Panc1 (cell line): ENCODE data around the gene ONECUT1. TPM values are rescaled to one million over a fixed set of nuclear protein-coding genes. Genes with fewer than 3 reads are reported as not detected.

Experiments used
- ATAC-seq: fragments of 200-7000 bp; cut with Tn5 transposase; 2 replicates; pipeline ENCODE4 v1.9.1; 2020; ENCODE audit warnings: mild to moderate bottlenecking, moderate library complexity
- BruUV-seq: library from RNA; stranded (reverse); fragments of 400-500 nt; replicated peaks from 2 replicates; lab custom pipeline; 2021; lab: Mats Ljungman, UMichigan
- CTCF ChIA-PET: fragments of 300-600 bp; sonication (Branson Sonifier 250); formaldehyde crosslinking; loops from one replicate; lab custom pipeline; 2022; ENCODE audit warnings: antibody characterized with exemption; lab: Charles Lee
- POLR2A ChIA-PET: fragments of 300-600 bp; sonication (Branson Sonifier 250); formaldehyde crosslinking; loops from one replicate; lab custom pipeline; 2022; ENCODE audit warnings: antibody characterized with exemption; lab: Charles Lee
- DNase-seq: peaks from one replicate; pipeline ENCODE4 v3.0.0-alpha.2; 2010; ENCODE audit warnings: low read depth, low spot score
- H3K27ac ChIP-seq: 2 replicates; pipeline ENCODE4 v1.5.1; 2011; ENCODE audit warnings: mild to moderate bottlenecking, low read length, inconsistent platforms
- H3K27me3 ChIP-seq: fragments of 200-500 bp; sonication (Bioruptor generic); 2 replicates; pipeline ENCODE4 v1.6.0; 2014; ENCODE audit warnings: low read length, inconsistent platforms; ENCODE audit not compliant: control insufficient read depth, insufficient read depth
- H3K36me3 ChIP-seq: fragments of 200-500 bp; sonication (Bioruptor generic); 2 replicates; pipeline ENCODE4 v1.5.1; 2014; ENCODE audit warnings: inconsistent platforms, mild to moderate bottlenecking, low read length, moderate library complexity; ENCODE audit not compliant: control insufficient read depth, insufficient read depth
- H3K4me1 ChIP-seq: 2 replicates; pipeline ENCODE4 v1.5.1; 2011; ENCODE audit warnings: inconsistent platforms, mild to moderate bottlenecking, low read length, moderate library complexity; ENCODE audit not compliant: control insufficient read depth, insufficient read depth
- H3K4me3 ChIP-seq, 2 experiments: 2 replicates each; pipeline ENCODE4 v1.5.1; 2011 to 2012; ENCODE audit warnings: low read depth in 2 of 2, low read length in 2 of 2, mild to moderate bottlenecking in 2 of 2, inconsistent platforms in 1 of 2, moderate library complexity in 1 of 2
- H3K9me3 ChIP-seq: fragments of 200-500 bp; sonication (Bioruptor generic); 2 replicates; pipeline ENCODE4 v1.5.1; 2014; ENCODE audit warnings: low read depth, mild to moderate bottlenecking, inconsistent platforms, low read length, moderate library complexity; ENCODE audit not compliant: control insufficient read depth, insufficient read depth
- CTCF ChIP-seq: fragments of 450-650 bp; IDR thresholded peaks from 2 replicates; pipeline ENCODE4 v1.5.1; 2017; ENCODE audit warnings: mild to moderate bottlenecking
- POLR2AphosphoS5 ChIP-seq: IDR thresholded peaks from 2 replicates; pipeline ENCODE4 v1.6.1; 2012; ENCODE audit warnings: mild to moderate bottlenecking, low read depth, low read length, moderate library complexity
- REST ChIP-seq, 2 experiments: IDR thresholded peaks; 2 replicates each; pipeline ENCODE4 v1.6.1; 2011 to 2012; ENCODE audit warnings: low read depth in 2 of 2, control low read depth in 1 of 2, low read length in 1 of 2, mild to moderate bottlenecking in 1 of 2, moderate library complexity in 1 of 2; ENCODE audit not compliant: insufficient read depth in 1 of 2
- SIN3A ChIP-seq: IDR thresholded peaks from 2 replicates; pipeline ENCODE4 v1.6.1; 2012; ENCODE audit warnings: low read depth, mild to moderate bottlenecking, low read length, moderate library complexity, borderline replicate concordance; ENCODE audit not compliant: insufficient read depth
- TCF7L2 ChIP-seq: IDR thresholded peaks from 2 replicates; pipeline ENCODE4 v1.6.1; 2011; ENCODE audit warnings: mild to moderate bottlenecking, low read depth, low read length, inconsistent platforms
- in situ Hi-C: cut with HindIII; loops from 2 replicates; pipeline ENCODE4 v1.10.0; 2016; ENCODE audit warnings: low sequenced_read_pairs, low pct_unique_long_range_greater_than_20kb
- intact Hi-C: fragments of 100-400 bp; cut with micrococcal nuclease; formaldehyde crosslinking; loops from one replicate; pipeline ENCODE4 v1.10.0; 2022; ENCODE audit not compliant: unreplicated experiment
- total RNA-seq: library from RNA; stranded (reverse); gene quantifications from one replicate; pipeline ENCODE4 v1.2.1, GENCODE V29; 2021; ENCODE audit not compliant: unreplicated experiment

The ONECUT1 gene
- total RNA-seq, 1 experiment from 2014 or later: 0.18 TPM

- Histone ChIP-seq H3K27ac (no peak overlapping the region), H3K9me3 (no peaks in the 10 kb centered on the region), H3K27me3 (no peaks in the 10 kb centered on the region), H3K4me3 (no peak overlapping the region), H3K36me3 (no peaks in the 10 kb centered on the region), H3K4me1 (no peaks in the 10 kb centered on the region)
- intact Hi-C loops (loop anchor here (5.0 kb wide), 1 partner anchor 406 kb away; no protein-coding TSS in a partner anchor), in situ Hi-C loops (no loop called here)
- POLR2A ChIA-PET: no interaction called here
- BruUV-seq: no TSS peak
- DNase-seq: no peak
- TF ChIP-seq CTCF: no peak
- ATAC-seq: no peak
- CTCF ChIA-PET: no interaction called here
These were observed 51.8 kb downstream of the ONECUT1 start for GRCh38 chr15:52738311-52738710.

- ChIA-PET CTCF (no interaction called here), POLR2A (no interaction called here)
- Histone ChIP-seq H3K9me3 (no peaks in the 10 kb centered on the region), H3K4me1 (no peaks in the 10 kb centered on the region), H3K36me3 (no peaks in the 10 kb centered on the region), H3K27ac (no peak overlapping the region), H3K27me3 (no peaks in the 10 kb centered on the region), H3K4me3 (no peak overlapping the region)
- in situ Hi-C loops: no loop called here
- BruUV-seq: no TSS peak
- TF ChIP-seq REST (IDR thresholded peaks at IDR 0.05; ENCODE audit: insufficient read depth in 1 of 2, low read depth in 2 of 2, low read length in 1 of 2) (no peak), TCF7L2 (no peak), CTCF (no peak), SIN3A (no peak), POLR2AphosphoS5 (no peak)
- intact Hi-C loops: loop anchor here (5.0 kb wide), 1 partner anchor 405 kb away; no protein-coding TSS in a partner anchor
- ATAC-seq: no peak
- no peak for DNase-seq
These were observed 52.4 kb downstream of the ONECUT1 start for GRCh38 chr15:52737720-52738119.
